K562 (cell line): Measurements from ENCODE around the gene AAR2. TPM values are rescaled to one million over a fixed set of nuclear protein-coding genes. Genes with fewer than 3 reads are reported as not detected.
A peak's percentile ranks its signal among the peaks of the same experiment; 100 is the strongest.

Source experiments
- KDM5B ChIP-seq: fragments of 200-600 bp; sonication (generic); IDR thresholded peaks from 2 replicates; pipeline ENCODE4 v1.6.1; 2012; ENCODE audit warnings: low read depth, mild to moderate bottlenecking, moderate library complexity, low read length, control low read depth, inconsistent platforms; ENCODE audit not compliant: insufficient replicate concordance
- POU5F1 ChIP-seq: fragments of 150-350 bp; IDR thresholded peaks from 2 replicates; pipeline ENCODE4 v1.6.1; 2014; ENCODE audit warnings: borderline replicate concordance, low read length, low read depth, mild to moderate bottlenecking; ENCODE audit not compliant: partially characterized antibody
- ZC3H11A ChIP-seq: IDR thresholded peaks from 2 replicates; pipeline ENCODE4 v1.6.1; 2012; ENCODE audit warnings: low read depth, low read length, improper control_type of control experiment
- ZC3H4 ChIP-seq: sonication (generic); formaldehyde crosslinking; IDR thresholded peaks from 2 replicates; pipeline ENCODE4 v1.9.0; 2021; ENCODE audit warnings: missing genetic modification reagents, borderline replicate concordance
- ZNF124 ChIP-seq: sonication (generic); formaldehyde crosslinking; IDR thresholded peaks from 2 replicates; pipeline ENCODE4 v1.8.1; 2022; ENCODE audit warnings: missing genetic modification reagents
- polyA plus RNA-seq, 8 experiments: library from polyadenylated mRNA; depleted of rRNA in 4 of 8; stranded (reverse) in 5 of 8; unstranded in 3 of 8; fragments of >200 nt; fragmentation: Nextera tagmentation in 2 of 8; fragmentation: Illumina TruSeq in 1 of 8; extraction: Ambion mirVana in 2 of 8; extraction: Trizol in 1 of 8; gene quantifications; 2 replicates each; pipeline versions ENCODE4 v1.2.1 to v1.2.3, GENCODE V29; 2011 to 2014; ENCODE audit warnings: inconsistent platforms in 1 of 8, missing spikeins in 1 of 8
- total RNA-seq, 7 experiments: library from RNA; depleted of rRNA in 6 of 7; stranded (reverse); fragments of >200 nt in 6 of 7; fragmentation: Illumina TruSeq in 2 of 7; extraction: Trizol in 2 of 7; gene quantifications; 2 replicates each; pipeline versions ENCODE4 v1.2.1 to v1.2.3, GENCODE V29; 2011 to 2021; ENCODE audit warnings: low replicate concordance in 1 of 7
- TF ChIP-seq, protein P1 (sequence below): sonication (generic); formaldehyde crosslinking; IDR thresholded peaks from 2 replicates; pipeline ENCODE4 v1.8.1; 2023; ENCODE audit warnings: mild to moderate bottlenecking, missing genetic modification reagents
- TF ChIP-seq, protein P2 (sequence below): fragments of 450-650 bp; IDR thresholded peaks from 2 replicates; pipeline ENCODE4 v1.6.1; 2016; ENCODE audit warnings: low read depth, mild to moderate bottlenecking, moderate library complexity
- TF ChIP-seq, protein P3 (sequence below): conservative IDR thresholded peaks from 2 replicates; pipeline ENCODE4 v1.6.1; 2011; ENCODE audit warnings: low read depth, mild to moderate bottlenecking, low read length; ENCODE audit not compliant: control insufficient read depth
- TF ChIP-seq, protein P4 (sequence below), 2 experiments: fragments of 250-450 bp in 1 of 2; fragments of 450-650 bp in 1 of 2; sonication (Bioruptor Pico) in 1 of 2; IDR thresholded peaks; 2 replicates each; pipeline versions ENCODE4 v1.6.1 to v1.8.0; 2016 to 2021; ENCODE audit warnings: mild to moderate bottlenecking in 2 of 2, moderate library complexity in 2 of 2, missing compliant biosample characterization in 1 of 2, missing genetic modification characterization in 1 of 2

Gene AAR2
- total and polyA plus RNA-seq, 9 of the 15 experiments (the other 6 are each of a cell fraction or from before 2014, with no cell fraction given): 6.5 to 36.2 (median 24.7) TPM

DNA sequence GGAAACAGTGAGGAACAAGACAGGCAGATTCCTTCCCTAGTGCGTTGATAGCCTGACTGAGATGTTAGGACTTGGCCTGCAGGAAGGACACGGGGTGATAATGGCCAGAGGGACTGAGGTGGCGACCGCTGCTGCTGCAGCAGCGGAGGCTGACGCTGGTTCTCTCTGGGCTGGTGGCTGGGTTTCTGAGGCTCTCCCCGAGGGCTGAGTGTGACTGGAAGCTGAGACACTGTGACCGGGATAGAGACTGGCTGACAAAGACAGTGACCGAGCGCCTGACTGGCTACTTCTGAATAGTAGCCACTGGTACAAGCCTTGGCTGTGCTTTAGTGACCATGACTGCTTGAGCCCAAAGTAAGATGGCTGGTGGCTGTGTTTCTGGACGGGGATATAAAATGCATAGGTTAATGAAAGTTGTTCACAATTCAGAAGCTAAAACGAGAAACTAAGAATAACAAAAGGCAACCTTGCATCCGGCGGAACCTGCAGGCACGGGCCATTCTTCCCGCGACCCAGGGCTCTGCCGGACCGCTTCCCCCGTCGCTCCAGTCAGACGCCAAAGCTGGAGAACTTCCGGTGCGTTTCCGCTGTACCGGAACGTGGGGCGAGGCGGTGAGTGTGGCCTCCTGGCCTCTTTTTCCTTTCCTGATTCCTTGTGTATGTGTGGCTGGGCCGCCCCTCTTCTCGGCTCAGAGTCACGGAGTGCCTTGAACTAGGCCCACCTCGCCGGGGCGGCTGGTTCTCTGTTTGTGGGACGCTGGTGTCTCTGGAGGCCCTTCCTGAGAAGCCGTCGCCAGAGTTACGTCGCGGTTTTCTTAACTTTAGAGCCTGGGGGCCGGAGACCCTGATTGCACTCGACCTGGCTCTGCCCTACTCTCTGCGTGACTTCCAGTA is at the start of gene AAR2 (continued):
- TF ChIP-seq, protein P1, sequence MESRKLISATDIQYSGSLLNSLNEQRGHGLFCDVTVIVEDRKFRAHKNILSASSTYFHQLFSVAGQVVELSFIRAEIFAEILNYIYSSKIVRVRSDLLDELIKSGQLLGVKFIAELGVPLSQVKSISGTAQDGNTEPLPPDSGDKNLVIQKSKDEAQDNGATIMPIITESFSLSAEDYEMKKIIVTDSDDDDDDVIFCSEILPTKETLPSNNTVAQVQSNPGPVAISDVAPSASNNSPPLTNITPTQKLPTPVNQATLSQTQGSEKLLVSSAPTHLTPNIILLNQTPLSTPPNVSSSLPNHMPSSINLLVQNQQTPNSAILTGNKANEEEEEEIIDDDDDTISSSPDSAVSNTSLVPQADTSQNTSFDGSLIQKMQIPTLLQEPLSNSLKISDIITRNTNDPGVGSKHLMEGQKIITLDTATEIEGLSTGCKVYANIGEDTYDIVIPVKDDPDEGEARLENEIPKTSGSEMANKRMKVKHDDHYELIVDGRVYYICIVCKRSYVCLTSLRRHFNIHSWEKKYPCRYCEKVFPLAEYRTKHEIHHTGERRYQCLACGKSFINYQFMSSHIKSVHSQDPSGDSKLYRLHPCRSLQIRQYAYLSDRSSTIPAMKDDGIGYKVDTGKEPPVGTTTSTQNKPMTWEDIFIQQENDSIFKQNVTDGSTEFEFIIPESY (CRISPR knock-in tag): 0 out of 2 replicates have a peak, but pooled peaks have one; percentile 48
- TF ChIP-seq, protein P2, sequence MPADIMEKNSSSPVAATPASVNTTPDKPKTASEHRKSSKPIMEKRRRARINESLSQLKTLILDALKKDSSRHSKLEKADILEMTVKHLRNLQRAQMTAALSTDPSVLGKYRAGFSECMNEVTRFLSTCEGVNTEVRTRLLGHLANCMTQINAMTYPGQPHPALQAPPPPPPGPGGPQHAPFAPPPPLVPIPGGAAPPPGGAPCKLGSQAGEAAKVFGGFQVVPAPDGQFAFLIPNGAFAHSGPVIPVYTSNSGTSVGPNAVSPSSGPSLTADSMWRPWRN: no peak
- TF ChIP-seq KDM5B: peak; percentile 87
- TF ChIP-seq, protein P3, sequence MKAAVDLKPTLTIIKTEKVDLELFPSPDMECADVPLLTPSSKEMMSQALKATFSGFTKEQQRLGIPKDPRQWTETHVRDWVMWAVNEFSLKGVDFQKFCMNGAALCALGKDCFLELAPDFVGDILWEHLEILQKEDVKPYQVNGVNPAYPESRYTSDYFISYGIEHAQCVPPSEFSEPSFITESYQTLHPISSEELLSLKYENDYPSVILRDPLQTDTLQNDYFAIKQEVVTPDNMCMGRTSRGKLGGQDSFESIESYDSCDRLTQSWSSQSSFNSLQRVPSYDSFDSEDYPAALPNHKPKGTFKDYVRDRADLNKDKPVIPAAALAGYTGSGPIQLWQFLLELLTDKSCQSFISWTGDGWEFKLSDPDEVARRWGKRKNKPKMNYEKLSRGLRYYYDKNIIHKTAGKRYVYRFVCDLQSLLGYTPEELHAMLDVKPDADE: peak; percentile 71
- no peak for TF ChIP-seq ZC3H4
- TF ChIP-seq, protein P4, sequence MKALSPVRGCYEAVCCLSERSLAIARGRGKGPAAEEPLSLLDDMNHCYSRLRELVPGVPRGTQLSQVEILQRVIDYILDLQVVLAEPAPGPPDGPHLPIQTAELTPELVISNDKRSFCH (CRISPR knock-in tag; IDR thresholded peaks at IDR 0.05): no peak
- TF ChIP-seq, protein P4 (tag; IDR thresholded peaks at IDR 0.05): peak; percentile 90
- TF ChIP-seq POU5F1: peak; percentile 31
- peak; percentile 81; the same call in 1 of the 2 replicates for TF ChIP-seq ZC3H11A
- TF ChIP-seq ZNF124: no peak
